ENCODE data around the gene ZCCHC14. TPM values are rescaled to one million over a fixed set of nuclear protein-coding genes. Genes with fewer than 3 reads are reported as not detected.

ZCCHC14 gene
- total RNA-seq, 1 experiment from 2014 or later, result 28.2 TPM

GRCh38 chr16:87463722-87464690, 28.8 kb downstream of the ZCCHC14 start:
- CTCF ChIA-PET, result interaction anchor here (0.6 to 8.2 kb wide), 7 partner anchors 23 to 447 kb away, joined by 3 to 71 read pairs (median 3); no protein-coding TSS in a partner anchor
- POLR2A ChIA-PET, result interaction anchor here (0.6 to 6.5 kb wide), 17 partner anchors 9 to 172 kb away, joined by 3 to 144 read pairs (median 4); partner anchors contain the start of gene FBXO31
- Mint-ChIP-seq H3K27ac (ENCODE audit: low read depth, unreplicated experiment) (peak overlapping the region; percentile 89), H3K27me3 (ENCODE audit: insufficient read depth, unreplicated experiment) (no peaks in the 10 kb centered on the region), H3K36me3 (ENCODE audit: insufficient read depth, unreplicated experiment) (peaks cover 26% of the 10 kb centered on the region), H3K9me3 (ENCODE audit: unreplicated experiment) (no peaks in the 10 kb centered on the region), H3K4me3 (ENCODE audit: unreplicated experiment) (peak overlapping the region; percentile 70), H3K4me1 (ENCODE audit: insufficient read depth, unreplicated experiment) (peaks cover 22% of the 10 kb centered on the region)
- intact Hi-C loops (cut with micrococcal nuclease), result no loop called here
- no peak for TF ChIP-seq CTCF (IDR thresholded peaks at IDR 0.05; ENCODE audit: unreplicated experiment)
- no peak for DNase-seq (ENCODE audit: unreplicated experiment)
- BruUV-seq (replicated peaks), result no TSS peak

- intact Hi-C loops (cut with micrococcal nuclease), result loop anchor here (1.0 kb wide), 2 partner anchors 29 to 174 kb away; no protein-coding TSS in a partner anchor
- Mint-ChIP-seq H3K36me3 (ENCODE audit: insufficient read depth, unreplicated experiment) (peaks cover 40% of the 10 kb centered on the region), H3K4me3 (ENCODE audit: unreplicated experiment) (peak overlapping the region; percentile 57), H3K27me3 (ENCODE audit: insufficient read depth, unreplicated experiment) (no peaks in the 10 kb centered on the region), H3K9me3 (ENCODE audit: unreplicated experiment) (no peaks in the 10 kb centered on the region), H3K27ac (ENCODE audit: low read depth, unreplicated experiment) (no peak overlapping the region), H3K4me1 (ENCODE audit: insufficient read depth, unreplicated experiment) (peaks cover 31% of the 10 kb centered on the region)
- peak; percentile 95 for DNase-seq (ENCODE audit: unreplicated experiment)
- POLR2A ChIA-PET, result interaction anchor here (1.0 to 6.5 kb wide), 7 partner anchors 14 to 175 kb away, joined by 3 to 144 read pairs (median 6); no protein-coding TSS in a partner anchor
- BruUV-seq (replicated peaks), result no TSS peak
- peak; percentile 37 for TF ChIP-seq CTCF (IDR thresholded peaks at IDR 0.05; ENCODE audit: unreplicated experiment)
- CTCF ChIA-PET, result interaction anchor here (0.7 to 8.2 kb wide), 21 partner anchors 9 to 174 kb away, joined by 3 to 71 read pairs (median 4); no protein-coding TSS in a partner anchor
Measured at GRCh38 chr16:87461466-87461991, 31.3 kb downstream of the ZCCHC14 start.

GRCh38 chr16:87460936-87461335, 31.9 kb downstream of the ZCCHC14 start:
- ChIA-PET POLR2A (interaction anchor here (0.6 to 6.5 kb wide), 10 partner anchors 14 to 175 kb away, joined by 3 to 144 read pairs (median 4); partner anchors contain the start of gene FBXO31), CTCF (interaction anchor here (0.6 to 8.2 kb wide), 18 partner anchors 8 to 318 kb away, joined by 3 to 71 read pairs (median 3); no protein-coding TSS in a partner anchor)
- peaks cover 31% of the 10 kb centered on the region for H3K4me1 Mint-ChIP-seq (ENCODE audit: insufficient read depth, unreplicated experiment)
- peaks cover 40% of the 10 kb centered on the region for H3K36me3 Mint-ChIP-seq (ENCODE audit: insufficient read depth, unreplicated experiment)
- no peaks in the 10 kb centered on the region for H3K9me3 Mint-ChIP-seq (ENCODE audit: unreplicated experiment)
- intact Hi-C loops (cut with micrococcal nuclease), result loop anchor here (1.0 kb wide), 2 partner anchors 29 to 174 kb away; no protein-coding TSS in a partner anchor
- H3K4me3 Mint-ChIP-seq (ENCODE audit: unreplicated experiment), result no peak overlapping the region
- no TSS peak for BruUV-seq (replicated peaks)
- no peaks in the 10 kb centered on the region for H3K27me3 Mint-ChIP-seq (ENCODE audit: insufficient read depth, unreplicated experiment)
- TF ChIP-seq CTCF (IDR thresholded peaks at IDR 0.05; ENCODE audit: unreplicated experiment), result no peak
- DNase-seq (ENCODE audit: unreplicated experiment), result no peak
- no peak overlapping the region for H3K27ac Mint-ChIP-seq (ENCODE audit: low read depth, unreplicated experiment)
